ENCODE results near the gene GAS2.

DNA sequence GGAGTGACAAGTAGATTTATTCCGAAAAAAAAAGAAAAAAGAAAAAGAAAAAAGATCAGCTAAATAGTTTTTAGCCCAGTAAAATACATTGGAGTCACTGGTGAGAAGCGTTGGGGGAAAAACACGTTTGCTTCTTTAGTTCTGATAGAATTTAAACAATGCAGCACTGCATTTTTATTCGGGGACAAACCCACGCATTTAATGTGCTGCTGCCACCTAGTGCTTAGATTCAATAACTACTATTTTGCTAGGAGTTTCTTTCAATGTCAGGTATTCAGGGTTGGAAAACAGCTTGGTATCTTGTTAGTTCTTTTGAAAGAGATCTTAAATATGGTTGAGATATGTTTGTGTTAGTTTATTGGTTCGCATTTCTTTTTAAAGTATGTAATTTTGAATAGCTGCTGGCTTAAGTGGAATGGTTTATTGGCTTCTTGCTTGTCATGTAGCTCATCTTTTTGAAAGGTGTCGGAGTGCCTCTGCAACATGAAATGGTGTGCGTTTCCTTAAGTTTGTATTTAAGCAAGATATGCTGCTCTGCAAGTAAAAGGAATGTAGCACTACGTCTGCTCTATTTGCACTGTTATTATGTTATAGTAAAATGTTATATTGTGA lies 121.2 kb downstream of the GAS2 start:
- no peak for TF ChIP-seq YY1 (IDR thresholded peaks at IDR 0.05; ENCODE audit: insufficient read depth, insufficient read length)
- no peak for TF ChIP-seq ZNF274 (IDR thresholded peaks at IDR 0.05; ENCODE audit: low read depth, low read length)
